HG02588 (cell line): Measurements from ENCODE around the gene XDH.

Experiments
- ATAC-seq: cut with Tn5 transposase; IDR thresholded peaks from one replicate; pipeline ENCODE4 v1.9.1; 2021; ENCODE audit warnings: mild to moderate bottlenecking, moderate library complexity; ENCODE audit not compliant: unreplicated experiment

XDH gene

DNA sequence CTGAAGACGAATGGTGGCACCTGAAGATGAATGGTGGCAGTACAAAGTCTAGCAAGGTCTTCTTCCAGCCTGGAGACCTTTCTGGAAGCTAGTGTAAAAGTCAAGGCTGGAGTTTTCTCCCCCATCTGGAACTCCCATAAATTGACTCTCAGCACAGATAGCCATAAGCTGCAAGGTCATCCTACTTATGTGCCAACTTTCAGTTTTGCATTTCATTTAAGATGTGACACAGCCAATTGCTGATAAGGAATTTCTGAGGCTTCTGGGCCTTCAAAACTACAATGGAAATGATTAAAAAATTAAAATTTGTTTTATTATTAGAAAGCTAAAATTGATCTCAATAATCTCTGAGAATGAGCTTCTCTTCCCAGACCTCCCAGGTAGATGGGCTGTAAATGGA, 10.2 kb downstream of the XDH start:
- ATAC-seq: no peak

DNA sequence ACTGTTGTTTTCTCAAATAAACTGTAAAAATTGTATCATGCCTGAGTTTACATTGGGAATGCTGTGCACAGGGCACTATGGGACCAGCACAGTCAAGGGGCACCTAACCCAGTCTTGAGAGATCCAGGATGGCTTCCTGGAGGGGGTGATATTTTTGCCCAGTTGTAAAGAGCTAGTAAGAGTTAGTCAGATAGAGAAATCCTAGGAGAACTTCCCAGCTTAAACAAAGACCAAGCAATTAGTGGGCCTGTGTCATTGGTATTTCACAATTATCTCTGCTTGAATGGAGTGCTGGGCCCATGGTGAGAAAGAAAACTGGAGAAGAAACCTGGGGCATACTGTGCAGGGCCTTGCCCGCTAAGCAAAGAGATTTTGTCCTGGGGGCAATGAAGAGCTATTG, 12.2 kb downstream of the XDH start:
- no peak for ATAC-seq

DNA sequence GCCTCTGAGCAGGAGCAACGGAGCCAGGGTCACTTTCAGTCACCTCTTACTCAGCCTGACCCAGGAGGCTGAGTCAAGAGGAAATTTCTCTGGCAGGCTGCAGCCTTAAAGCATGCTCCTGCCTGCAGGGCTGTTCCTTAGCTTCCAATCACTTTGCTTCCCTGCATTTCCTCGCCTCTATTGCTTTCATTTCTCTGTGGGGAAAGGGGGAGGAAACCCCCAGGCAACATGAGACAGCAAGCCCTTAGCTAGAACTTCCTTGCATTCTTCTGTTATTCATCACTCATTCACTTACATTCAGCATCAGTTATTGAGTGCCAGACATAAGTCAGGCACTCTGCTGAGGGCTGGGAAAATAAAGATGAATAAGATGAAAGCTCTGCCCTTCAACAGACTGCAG, 13.0 kb downstream of the XDH start:
- ATAC-seq: no peak

DNA sequence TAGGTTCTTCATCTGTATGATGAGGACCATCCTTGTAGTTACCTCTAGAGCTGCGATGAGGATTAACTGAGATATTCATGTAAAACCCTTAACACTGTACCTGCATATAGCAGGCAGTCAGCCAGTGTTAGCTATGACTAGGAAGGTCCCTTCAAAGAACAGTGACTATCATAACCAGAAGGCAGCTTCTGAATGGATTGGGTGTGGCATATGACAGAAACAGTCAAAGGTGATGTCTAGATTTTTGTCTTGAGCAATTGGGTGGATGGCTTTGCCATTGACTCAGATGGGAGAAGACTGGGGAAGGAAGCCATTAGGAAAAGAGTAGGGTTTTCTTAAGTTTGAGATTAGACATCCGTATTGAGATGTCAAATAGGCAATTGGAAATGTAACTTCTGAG, 15.7 kb downstream of the XDH start:
- ATAC-seq: no peak

DNA sequence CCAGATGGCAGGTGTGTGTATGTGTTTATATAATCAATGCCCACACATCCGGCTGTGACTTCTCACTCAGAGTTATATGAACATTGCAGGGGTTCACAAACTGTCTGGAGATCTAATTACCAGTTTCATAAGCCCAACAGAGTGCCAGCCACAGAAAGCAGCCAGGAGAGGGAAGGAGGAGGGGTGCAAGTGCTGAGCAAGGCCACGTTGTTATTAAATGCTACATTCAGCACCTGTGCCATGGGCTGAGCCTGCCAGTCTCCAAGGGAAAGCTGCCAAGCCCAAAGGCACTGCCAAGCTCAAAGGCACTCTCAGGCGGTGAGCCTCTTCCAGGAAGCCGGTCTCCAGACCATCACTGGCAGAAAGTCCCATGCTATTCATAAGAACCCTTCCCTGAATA, 17.4 kb downstream of the XDH start:
- ATAC-seq: no peak

DNA sequence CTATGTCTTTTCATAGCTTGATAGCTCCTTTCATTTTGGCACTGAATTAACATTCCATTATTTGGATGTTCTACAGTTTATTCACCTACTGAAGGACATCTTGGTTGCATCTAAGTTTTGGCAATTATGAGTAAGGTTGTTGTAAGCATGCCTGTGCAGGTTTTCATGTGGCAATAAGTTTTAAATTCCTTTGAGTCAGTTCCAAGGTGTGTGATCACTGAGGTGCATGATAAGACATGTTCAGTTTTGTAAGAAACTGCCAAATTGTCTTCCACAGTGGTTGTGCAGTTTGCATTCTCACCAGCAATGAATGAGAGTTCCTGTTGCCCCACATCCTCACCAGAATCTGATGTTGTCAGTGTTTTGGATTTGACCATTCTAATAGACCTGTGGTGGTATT, 24.2 kb downstream of the XDH start:
- no peak for ATAC-seq

DNA sequence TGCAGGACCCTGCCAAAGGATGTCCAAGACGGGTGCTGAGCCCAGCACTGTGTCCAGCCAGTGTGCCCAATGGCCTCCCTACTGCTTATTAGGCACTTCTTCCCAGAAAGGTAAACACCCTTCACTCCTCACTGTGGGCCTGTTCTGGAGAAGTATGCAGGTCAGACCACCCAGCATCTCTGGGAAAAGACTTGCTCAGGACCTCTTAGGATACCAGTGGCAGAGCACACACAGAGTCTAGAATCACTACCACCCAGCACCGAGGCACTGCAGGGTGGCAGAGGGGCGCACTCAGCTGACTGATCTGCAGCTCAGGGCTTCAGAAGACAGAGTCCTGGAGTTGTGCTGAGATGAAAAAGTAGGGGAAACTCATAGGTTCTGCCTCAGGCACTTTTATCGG, 25.8 kb downstream of the XDH start:
- ATAC-seq: no peak

DNA sequence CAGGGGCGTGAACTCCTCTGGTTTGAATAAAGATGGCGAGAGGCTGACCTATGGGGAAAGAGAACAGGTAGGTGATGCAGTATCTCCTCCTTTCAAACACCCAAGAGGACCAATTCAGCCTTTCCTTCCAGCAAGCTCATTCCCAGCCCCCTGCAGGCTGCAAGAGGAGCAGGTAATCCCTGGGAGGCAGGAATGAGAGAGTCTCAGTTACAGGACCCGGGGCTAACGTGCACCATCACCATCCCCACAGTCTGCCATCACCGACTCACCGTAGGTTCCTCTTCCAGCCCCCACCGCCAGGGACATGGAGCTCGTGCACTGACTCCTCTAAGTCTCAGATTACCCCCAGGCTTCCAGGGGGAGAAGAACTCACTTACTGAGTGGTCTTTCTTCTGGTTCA, 26.7 kb downstream of the XDH start:
- ATAC-seq: no peak

DNA sequence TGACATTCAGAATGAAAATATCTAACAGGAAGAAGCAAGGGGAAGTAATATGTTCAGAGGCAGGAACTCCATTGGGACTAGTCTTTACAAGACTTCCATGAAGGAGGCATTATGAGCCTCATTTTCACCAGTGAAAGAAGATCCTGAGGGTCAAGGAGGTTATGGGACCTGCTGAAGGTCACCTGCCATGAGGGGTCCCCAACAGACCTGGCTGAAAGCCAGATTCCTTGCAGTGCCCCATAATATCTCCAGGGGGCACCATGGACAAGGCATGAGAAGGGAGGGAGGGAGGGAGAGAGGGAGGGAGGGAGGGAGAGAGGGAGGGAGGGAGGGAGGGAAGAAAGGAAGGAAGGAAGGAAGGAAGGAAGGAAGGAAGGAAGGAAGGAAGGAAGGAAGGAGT, 27.9 kb downstream of the XDH start:
- ATAC-seq: no peak

DNA sequence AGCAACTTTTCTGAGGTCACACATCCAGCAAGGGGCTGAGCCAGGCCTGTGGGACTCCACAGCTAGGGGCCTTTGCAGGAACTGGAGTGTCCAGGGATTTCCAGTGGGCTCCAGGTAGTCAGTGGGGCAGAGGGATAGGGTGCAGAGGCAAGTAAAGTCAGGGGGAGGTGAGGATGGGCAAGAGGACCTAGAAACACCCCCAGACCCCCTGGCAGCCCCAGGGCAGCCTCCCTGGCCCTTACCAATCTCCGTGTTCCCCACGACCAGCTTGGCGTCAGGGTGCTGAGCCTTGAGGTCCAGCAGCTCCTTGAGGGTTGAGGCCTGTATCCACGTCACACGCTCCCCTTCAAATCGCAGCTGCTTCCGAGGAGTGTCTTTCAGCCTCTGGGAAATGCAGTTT, 28.4 kb downstream of the XDH start:
- no peak for ATAC-seq

DNA sequence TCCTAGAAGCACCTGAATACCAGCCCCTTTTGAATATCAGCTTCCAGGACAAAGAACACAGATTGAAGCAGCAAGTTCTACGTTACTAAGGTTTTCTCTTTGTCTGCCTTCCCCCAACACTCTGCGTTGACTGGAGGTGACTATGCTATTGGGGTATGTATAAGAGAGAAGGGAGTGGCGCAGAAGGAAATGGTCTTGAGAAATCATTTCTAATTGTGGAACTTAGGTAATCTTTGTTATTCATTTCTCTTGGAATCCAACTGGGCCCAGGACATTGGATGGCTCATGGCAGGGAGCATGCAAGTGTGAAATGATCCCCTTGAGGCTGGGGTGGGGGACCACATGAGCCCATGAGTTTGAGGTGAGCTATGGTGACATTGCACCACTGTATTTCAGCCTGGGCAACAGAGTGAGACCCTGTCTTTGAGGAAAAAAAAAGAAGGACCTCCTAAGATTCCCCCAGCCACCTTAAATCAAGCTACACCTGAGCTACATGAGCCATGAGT, 29.7 kb downstream of the XDH start:
- ATAC-seq: no peak

DNA sequence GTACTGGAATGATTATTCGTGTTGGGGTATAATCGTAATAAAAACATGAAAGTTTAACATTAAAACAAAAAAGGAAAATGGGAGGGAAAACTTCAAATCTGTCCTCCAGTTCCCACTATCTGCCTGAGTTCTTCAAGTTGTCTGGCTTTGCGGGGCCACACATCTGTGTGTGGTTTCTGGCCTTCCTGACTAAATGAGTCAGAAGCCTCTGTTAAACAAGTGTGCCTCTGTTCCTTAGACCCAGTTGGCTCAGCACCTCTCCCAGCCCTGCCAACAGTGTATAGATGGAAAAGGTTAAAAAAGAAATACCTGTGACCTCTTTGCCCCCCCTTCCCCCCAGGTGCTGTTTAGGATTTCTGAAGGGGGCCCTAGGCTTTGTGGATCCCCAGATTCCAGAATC, 30.2 kb downstream of the XDH start:
- ATAC-seq: no peak

DNA sequence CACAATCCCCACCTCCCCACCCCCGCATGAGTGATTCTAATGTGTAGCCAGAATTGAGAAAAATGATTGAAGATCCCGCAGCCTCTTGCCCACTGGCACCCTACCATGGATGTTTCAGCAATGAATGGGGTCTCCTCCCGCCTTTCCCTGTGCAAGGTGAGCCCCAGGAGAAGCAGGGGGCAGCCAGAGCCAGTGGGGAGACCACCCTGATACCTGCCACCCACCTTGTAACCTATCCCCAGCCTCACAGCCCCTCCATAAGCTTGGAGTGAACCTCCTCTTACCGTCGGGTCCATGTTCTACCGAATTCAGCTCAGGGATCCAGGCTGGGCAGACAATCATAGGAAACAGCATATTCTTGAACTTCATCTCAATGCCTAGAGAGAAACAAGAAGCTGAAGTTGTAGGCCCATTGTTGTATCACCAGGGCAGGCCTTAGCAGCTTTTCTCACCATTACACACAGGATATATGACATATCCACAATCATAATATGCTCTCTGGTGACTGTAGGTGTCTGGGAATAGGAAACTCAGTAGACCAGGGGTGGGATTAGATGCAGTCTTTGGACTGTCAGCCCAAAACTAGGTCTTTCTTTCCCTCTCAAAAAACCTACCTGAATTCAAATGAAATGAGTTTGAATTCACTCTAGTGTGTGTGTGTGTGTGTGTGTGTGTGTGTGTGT, 30.9 kb downstream of the XDH start:
- ATAC-seq: no peak

DNA sequence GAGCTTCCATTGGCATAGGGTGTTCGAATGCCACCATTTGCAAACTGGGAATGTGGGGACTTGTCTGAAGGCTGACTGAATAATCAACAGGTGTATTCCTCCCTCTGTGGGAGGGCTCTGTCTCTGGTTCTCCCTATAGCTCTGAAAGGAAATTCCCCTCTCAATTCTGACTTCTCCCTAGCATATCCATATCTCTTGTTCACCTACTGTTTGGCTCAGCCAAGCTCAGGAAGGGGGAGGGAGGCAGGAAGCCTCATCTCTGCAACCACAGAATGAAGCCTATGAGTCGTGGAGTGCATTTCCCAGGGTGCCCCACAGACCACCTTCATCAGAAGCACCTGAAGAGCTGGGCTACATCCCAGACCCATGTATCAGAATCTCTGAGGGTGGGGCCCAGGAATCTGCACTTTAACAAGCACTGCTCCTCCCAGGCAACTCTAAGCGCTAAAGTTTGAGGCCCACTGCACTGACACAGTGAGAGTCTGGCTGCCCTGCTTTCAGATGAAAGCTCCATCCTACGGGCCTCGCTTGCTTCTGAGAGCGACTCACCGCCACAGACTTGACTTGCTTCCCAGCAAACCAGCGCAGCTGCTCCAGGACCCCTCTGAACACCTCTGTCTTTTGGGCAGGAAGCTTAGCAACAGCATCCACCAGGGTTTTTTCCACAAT, 32.0 kb downstream of the XDH start:
- ATAC-seq: no peak

DNA sequence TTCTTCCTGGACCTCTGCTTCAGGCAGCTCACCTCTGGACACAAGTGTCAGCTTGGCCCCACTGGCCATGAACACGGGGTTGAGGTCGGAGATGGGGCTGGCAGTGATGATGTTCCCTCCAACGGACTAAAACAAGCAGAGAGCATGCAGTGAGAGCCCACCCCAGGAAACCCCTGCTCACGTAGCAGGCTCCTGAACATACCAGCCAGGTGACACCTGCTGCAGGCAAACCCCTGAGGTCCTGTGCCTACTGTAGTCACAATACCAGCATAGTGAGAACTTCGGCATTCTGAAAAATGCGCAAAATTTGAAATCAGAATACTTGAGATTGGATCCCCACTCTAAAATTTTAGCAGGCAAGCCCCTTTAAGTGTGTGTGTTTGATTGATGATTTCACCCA, 32.9 kb downstream of the XDH start:
- ATAC-seq: no peak

DNA sequence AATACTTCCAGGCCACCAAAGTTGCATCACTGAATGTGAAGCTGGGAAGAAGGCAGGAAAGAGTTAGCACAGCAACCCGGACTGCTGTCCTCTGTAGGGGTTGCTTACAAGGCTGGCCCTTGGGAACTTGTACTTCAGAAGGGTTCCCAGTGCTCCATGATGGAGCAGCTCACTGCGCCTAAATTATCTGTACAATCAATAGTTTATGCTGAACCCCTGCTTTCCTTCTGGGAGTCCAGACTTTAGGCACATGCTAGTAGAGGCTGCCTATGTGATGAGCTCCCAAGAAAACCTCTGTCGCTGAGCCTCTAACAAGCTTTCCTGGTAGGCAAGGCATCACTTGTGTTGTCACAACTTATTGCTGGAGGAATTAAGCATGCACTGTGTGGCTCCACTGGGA, 34.3 kb downstream of the XDH start:
- ATAC-seq: no peak

DNA sequence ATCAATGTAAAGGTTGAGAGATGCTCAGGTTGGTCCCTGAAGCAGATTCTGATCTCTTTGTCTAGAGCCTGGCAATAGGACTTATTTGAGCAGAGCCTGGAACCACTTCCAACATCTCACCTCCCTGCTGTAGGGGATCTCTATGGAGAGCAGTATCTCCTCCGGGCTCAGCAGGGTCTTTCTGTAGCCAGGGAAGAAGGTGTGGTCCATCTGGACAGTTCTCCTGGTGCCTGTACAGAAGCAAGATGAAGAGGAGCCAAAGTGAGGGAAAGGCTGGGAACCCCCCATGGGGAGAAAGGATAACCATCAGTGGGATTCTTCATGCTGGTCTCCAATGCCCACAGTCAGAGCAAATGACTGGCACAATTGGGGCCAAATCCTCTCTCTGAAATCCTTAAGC, 34.8 kb downstream of the XDH start:
- ATAC-seq: no peak

DNA sequence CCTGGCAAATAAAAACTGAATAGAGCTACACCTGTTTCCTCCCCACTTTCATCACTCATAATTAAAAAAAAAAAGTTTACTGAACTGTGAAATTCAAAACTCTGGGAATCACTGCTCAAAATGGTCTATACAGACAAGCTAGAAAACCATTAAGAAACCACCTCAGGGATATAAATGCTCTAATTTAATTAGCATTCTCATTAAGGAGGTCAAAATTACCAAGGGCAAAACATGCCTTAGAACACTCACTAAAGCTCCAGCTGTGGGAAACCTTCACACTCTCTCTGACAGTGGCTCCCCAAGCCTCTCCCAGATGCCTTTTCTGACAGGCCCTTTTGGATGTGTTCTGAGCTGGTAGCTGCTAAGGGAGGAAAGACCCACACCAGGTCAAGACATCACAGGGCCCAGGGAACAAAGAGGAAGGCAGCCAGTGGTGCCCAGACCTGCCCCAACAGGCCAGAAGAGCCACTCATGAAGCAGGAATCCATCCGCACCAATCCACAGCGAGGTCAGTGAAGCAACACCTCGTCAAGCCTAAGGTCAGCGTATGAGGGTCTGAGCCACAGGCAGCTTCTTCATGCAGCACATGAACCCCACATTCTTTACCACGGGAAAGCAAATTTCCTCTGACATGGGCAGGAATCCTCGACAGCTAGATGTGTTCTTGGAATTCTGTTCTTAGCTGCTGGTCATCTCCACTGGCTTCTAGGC, 35.6 kb downstream of the XDH start:
- ATAC-seq: no peak

DNA sequence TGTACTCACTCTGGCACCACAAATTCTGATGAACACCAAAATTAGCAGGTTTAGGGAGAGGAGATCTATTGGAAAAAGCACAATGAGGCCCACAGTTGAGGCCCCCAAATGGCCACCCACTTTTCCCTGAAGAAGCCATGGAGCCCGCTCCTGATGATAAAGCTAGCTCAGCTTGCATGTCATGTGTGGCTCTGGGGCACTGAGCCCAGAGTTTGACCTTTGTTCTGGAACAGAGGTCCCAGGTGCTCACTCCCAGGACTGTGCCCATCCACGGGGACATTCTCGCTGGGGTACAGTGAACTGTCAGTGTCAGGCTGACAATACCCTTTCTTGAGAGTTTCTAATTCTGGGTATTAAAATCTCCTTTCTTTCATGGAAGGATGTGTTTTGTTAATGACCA, 36.2 kb downstream of the XDH start:
- ATAC-seq: no peak

DNA sequence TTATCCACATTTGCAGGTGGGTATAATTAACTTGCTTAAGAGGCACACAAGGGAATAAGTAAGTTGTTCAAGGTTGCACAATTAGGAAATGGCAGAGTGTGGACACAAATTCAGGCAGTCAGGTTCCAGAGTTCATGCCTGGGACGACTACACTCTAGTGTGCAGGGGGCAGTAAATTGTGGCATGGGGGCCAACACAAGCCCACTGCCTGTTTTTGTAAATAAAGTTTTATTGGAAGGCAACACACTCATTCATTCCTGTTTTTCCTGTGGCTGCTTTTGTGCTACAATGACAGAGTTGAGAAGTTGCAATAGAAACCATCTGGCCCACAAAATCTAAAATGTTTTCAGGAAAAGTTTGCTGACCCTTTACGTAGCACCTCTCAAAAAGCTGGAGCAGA, 41.4 kb downstream of the XDH start:
- no peak for ATAC-seq

DNA sequence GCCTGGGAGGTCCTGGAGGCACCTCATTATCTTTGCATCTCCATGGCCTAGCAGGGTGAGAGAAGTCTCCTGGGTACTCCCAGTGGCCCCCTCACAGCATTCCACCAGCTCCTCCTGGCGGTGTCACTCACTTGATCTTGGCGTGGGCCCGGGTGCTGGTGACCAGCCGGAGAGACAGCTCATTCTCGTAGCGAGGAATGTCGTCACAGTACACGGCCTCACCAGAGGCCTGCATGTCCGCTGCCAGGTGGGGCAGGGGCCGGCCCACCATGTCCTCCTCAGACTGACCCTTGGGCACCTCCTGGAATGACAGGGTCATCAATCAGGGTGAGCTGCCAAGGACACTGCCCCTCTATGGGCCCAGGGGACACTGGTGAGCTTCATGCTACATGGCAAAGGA, 42.4 kb downstream of the XDH start:
- ATAC-seq: no peak

DNA sequence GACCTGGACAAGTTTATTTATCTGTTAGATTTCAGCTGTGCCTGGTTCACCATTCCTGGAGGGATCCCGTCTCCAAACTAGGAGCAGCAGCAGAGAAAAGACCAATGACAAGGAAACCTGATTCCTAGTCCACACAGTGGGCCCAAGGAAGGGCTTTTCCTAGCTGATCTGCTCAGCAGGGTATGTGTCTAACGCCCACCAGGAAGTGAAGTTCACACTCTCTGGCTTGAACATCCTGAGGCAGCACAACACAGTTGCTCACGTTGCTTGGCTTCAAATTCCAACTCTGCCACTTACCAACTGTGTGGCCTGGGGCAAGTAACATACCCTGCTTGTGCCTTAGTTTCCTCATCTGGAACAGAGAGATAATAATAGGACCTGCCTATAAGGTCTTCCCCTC, 42.9 kb downstream of the XDH start:
- ATAC-seq: no peak
